GM06990 (cell line): ENCODE data around the gene SRSF9.

Source experiments
- DNase-seq: peaks from one replicate; pipeline ENCODE4 v3.0.0-alpha.2; 2011; ENCODE audit not compliant: insufficient read length; ENCODE audit errors: extremely low read depth
- H3K27me3 ChIP-seq: replicated peaks from 2 replicates; pipeline ENCODE4 v1.6.0; 2011; ENCODE audit warnings: low read length; ENCODE audit not compliant: control insufficient read depth, insufficient read depth
- H3K36me3 ChIP-seq: 2 replicates; pipeline ENCODE4 v1.5.1; 2011; ENCODE audit warnings: low read length; ENCODE audit not compliant: control insufficient read depth, insufficient read depth
- H3K4me3 ChIP-seq: replicated peaks from 2 replicates; pipeline ENCODE4 v1.5.1; 2011; ENCODE audit warnings: low read depth, mild to moderate bottlenecking, control low read depth, low read length
- CTCF ChIP-seq: IDR thresholded peaks from 2 replicates; pipeline ENCODE4 v1.5.1; 2011; ENCODE audit warnings: low read length, control low read depth, mild to moderate bottlenecking, inconsistent platforms; ENCODE audit not compliant: insufficient read depth, poor library complexity, severe bottlenecking

Gene SRSF9

GRCh38 chr12:120475643-120476042, 6.1 kb upstream of the SRSF9 start:
- Histone ChIP-seq H3K36me3 (no peaks in the 10 kb centered on the region; the same call in 1 of the 2 replicates), H3K27me3 (no peaks in the 10 kb centered on the region), H3K4me3 (no peak overlapping the region)
- no peak for DNase-seq
- TF ChIP-seq CTCF, result no peak

DNA sequence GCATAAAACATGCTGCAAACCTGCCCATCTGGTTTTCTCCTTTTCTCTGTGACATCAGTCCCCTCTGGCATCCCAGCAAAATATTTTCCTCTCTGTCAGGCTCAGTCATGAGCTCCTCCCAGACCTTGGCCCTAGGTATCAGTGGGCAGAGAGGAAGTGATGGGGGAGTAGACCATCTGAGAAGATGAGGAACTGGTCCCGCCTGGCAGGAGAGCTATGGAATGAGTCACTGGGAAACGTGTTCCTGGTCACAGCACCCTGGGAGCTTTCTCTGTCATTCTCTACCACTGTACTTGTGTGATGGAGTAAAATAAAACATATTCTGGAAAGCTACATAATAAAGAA, 5.0 kb upstream of the SRSF9 start:
- no peak for DNase-seq
- no peaks in the 10 kb centered on the region; the same call in 1 of the 2 replicates for H3K36me3 ChIP-seq
- no peaks in the 10 kb centered on the region for H3K27me3 ChIP-seq
- no peak overlapping the region for H3K4me3 ChIP-seq
- no peak for TF ChIP-seq CTCF

GRCh38 chr12:120473807-120474615, 4.5 kb upstream of the SRSF9 start:
- no peak overlapping the region for H3K4me3 ChIP-seq
- no peak for DNase-seq
- H3K27me3 ChIP-seq, result no peaks in the 10 kb centered on the region
- no peaks in the 10 kb centered on the region; the same call in 1 of the 2 replicates for H3K36me3 ChIP-seq
- TF ChIP-seq CTCF, result no peak

GRCh38 chr12:120472521-120472920, 3.0 kb upstream of the SRSF9 start:
- no peak for DNase-seq
- no peak for TF ChIP-seq CTCF
- no peak overlapping the region for H3K4me3 ChIP-seq
- no peaks in the 10 kb centered on the region for H3K27me3 ChIP-seq
- no peaks in the 10 kb centered on the region; the same call in 1 of the 2 replicates for H3K36me3 ChIP-seq

DNA sequence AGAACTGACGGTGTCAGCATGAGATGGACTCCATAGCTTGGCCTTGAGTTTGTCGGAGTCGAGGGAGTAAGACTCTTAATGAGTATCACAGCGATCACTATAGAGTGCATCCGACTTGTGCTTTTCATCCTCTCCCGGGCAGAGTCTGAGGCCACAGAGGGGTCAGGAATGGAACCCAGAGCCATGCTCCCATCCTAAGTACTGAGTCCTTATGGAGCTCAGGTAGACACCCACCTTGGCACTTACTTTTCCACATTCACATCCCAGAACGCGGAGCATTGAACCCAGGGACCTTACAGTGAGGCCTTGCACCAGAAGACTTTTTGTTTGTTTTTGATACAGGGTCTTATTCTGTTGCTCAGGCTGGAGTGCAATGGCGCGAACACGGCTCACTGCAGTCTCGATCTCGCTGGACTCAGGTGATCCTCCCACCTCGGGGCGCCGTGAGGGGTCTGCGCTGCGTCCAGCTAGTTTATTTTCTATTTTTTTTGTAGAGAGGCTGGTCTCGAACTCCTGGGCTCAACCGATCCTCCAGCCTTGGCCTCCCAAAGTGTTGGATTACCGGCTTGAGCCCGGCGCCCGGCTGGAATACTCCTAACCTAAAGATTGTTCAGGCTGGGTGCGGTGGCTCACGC, 719 bp upstream of the SRSF9 start:
- DNase-seq, result no peak

More for the DNA sequence above, 719 bp upstream of the SRSF9 start:
- Histone ChIP-seq H3K36me3 (peaks cover 9% of the 10 kb centered on the region), H3K4me3 (peak overlapping the region; percentile 71), H3K27me3 (no peaks in the 10 kb centered on the region)
- TF ChIP-seq CTCF, result no peak
